IPS-20b (cell line): Measurements from ENCODE around the gene SLC4A3.
"Not testable (repeated sequence)": the region's sequence is repeated elsewhere in the genome, so short reads cannot be mapped to it uniquely, and the experiment has no call there.

Experiments used
- H3K27ac ChIP-seq: one replicate; pipeline ENCODE4 v1.5.1; 2013; ENCODE audit warnings: low read length
- H3K27me3 ChIP-seq: 2 replicates; pipeline ENCODE4 v1.6.1; 2013; ENCODE audit warnings: mild to moderate bottlenecking, low read length, inconsistent platforms; ENCODE audit not compliant: insufficient read depth
- H3K36me3 ChIP-seq: 2 replicates; pipeline ENCODE4 v1.6.1; 2013; ENCODE audit warnings: low read depth, mild to moderate bottlenecking, inconsistent platforms, low read length, moderate library complexity; ENCODE audit not compliant: insufficient read depth
- H3K4me1 ChIP-seq: 2 replicates; pipeline ENCODE4 v1.6.1; 2013; ENCODE audit warnings: mild to moderate bottlenecking, control low read depth, inconsistent platforms, low read length, moderate library complexity; ENCODE audit not compliant: insufficient read depth
- H3K4me3 ChIP-seq: 2 replicates; pipeline ENCODE4 v1.5.1; 2013; ENCODE audit warnings: mild to moderate bottlenecking, low read length, inconsistent platforms
- H3K9ac ChIP-seq: 2 replicates; pipeline ENCODE4 v1.6.1; 2013; ENCODE audit warnings: low read depth, mild to moderate bottlenecking, inconsistent platforms, low read length, moderate library complexity
- H3K9me3 ChIP-seq: 2 replicates; pipeline ENCODE4 v1.6.1; 2013; ENCODE audit warnings: mild to moderate bottlenecking, low read depth, low read length, inconsistent platforms; ENCODE audit not compliant: insufficient read depth

SLC4A3 gene

DNA sequence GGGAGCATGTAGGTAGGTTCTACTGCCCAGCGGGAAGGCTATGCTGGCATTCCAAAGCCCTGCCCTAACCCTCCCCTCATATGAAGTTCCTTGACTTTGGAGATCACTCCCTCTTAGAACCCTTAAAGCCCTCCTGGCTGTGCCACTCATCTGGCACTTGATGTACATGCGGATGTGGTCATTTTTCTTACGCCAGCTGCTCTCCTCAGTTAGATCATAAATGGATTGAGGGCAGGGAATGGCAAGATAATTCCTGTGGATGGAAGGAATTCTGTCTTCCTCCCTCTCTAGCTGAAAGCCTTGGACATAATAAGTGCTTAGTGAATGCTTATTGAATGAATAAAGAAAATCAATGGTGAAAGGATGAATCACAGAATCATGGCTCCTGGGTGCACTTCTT is 51.6 kb downstream of the SLC4A3 start:
- no peak overlapping the region for H3K27ac ChIP-seq
- H3K27me3 ChIP-seq: no peaks in the 10 kb centered on the region
- H3K9ac ChIP-seq: no peak overlapping the region
- H3K4me1 ChIP-seq: no peaks in the 10 kb centered on the region
- no peak overlapping the region for H3K4me3 ChIP-seq
- H3K9me3 ChIP-seq: peaks cover 11% of the 10 kb centered on the region; the same call in 1 of the 2 replicates
- H3K36me3 ChIP-seq: no peaks in the 10 kb centered on the region

- Histone ChIP-seq H3K4me3 (no peak overlapping the region), H3K36me3 (no peaks in the 10 kb centered on the region), H3K27me3 (no peaks in the 10 kb centered on the region), H3K9me3 (peaks cover 11% of the 10 kb centered on the region; the same call in 1 of the 2 replicates), H3K27ac (no peak overlapping the region), H3K9ac (no peak overlapping the region), H3K4me1 (0 out of 2 replicates have a peak, but pooled peaks cover 5% of the 10 kb centered on the region)
Observed at GRCh38 chr2:219679571-219679970, 52.1 kb downstream of the SLC4A3 start.

- Histone ChIP-seq H3K36me3 (no peaks in the 10 kb centered on the region), H3K9ac (no peak overlapping the region), H3K4me1 (peaks cover 17% of the 10 kb centered on the region; the same call in 1 of the 2 replicates), H3K4me3 (no peak overlapping the region), H3K27ac (no peak overlapping the region), H3K9me3 (peaks cover 11% of the 10 kb centered on the region; the same call in 1 of the 2 replicates), H3K27me3 (no peaks in the 10 kb centered on the region)
Observed at GRCh38 chr2:219680958-219681693, 53.7 kb downstream of the SLC4A3 start.

- peaks cover 19% of the 10 kb centered on the region; the same call in 1 of the 2 replicates for H3K4me1 ChIP-seq
- H3K27me3 ChIP-seq: no peaks in the 10 kb centered on the region
- H3K36me3 ChIP-seq: no peaks in the 10 kb centered on the region
- no peak overlapping the region for H3K9ac ChIP-seq
- peaks cover 11% of the 10 kb centered on the region; the same call in 1 of the 2 replicates for H3K9me3 ChIP-seq
- no peak overlapping the region for H3K4me3 ChIP-seq
- no peak overlapping the region for H3K27ac ChIP-seq
Observed at GRCh38 chr2:219681694-219682300, 54.4 kb downstream of the SLC4A3 start.

DNA sequence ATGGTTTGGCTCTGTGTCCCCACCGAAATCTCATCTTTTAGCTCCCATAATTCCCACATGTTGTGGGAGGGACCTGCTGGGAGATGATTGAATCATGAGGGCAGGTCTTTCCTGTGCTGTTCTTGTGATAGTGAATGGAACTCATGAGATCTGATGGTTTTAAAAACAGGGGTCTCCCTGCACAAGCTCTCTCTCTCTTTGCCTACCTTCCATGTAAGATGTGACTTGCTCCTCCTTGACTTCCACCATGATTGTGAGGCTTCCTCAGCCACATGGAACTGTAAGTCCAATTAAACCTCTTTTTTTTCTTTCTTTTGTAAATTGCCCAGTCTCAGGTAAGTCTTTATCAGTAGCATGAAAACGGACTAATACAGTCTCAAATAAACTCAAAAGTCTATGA is 56.0 kb downstream of the SLC4A3 start:
- Histone ChIP-seq H3K4me1 (peaks cover 25% of the 10 kb centered on the region), H3K9me3 (peaks cover 11% of the 10 kb centered on the region; the same call in 1 of the 2 replicates)
- H3K9ac ChIP-seq, H3K27me3 ChIP-seq, H3K36me3 ChIP-seq, H3K27ac ChIP-seq, H3K4me3 ChIP-seq: not testable (repeated sequence)

DNA sequence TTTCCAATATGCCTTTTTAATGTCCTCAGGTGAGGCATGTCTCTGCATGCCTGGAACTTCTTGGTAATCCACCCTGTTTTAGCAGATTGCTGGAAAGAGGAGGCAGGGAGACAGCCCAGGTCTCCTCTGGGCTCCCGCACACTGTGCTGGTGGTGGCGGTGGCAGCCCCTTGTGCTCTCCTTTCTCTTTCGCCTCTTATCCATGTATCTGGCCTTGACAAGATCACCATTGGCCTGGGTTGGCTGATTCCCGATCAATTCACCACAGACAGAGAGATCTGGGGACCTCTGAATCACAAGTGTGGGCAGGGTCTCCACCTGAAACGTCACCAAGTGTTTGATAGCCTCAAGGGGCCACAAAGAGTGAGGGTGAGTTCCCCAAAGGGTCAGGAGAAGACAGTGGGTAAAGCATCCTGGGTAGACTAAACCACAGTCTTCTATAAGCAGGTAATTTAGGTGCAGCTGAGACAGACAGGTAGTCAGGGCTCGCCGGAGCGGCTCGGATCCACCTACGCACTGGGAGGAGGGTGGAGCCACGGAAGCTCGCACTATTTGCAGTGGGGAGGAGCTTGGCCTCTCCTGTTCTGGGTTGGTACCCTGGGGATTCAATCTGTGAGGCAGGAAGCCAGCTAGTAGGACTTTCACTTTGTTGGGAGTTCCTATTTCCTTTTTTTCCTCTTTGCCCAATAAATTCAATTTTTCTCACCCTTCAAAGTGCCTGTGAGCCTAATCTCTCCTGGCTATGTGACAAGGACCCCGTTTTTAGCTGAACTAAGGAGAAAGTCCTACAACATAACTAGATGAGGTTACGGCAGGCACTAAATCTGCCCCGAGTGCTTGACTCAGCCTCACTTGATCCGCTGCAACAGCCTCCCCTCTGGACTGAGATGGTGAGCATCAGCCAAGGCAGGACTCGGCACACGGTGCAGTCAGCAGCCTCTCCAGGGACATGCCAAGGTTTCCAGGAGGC is 57.6 kb downstream of the SLC4A3 start:
- Histone ChIP-seq H3K9me3 (peaks cover 11% of the 10 kb centered on the region; the same call in 1 of the 2 replicates), H3K4me1 (peaks cover 34% of the 10 kb centered on the region), H3K27me3 (no peaks in the 10 kb centered on the region), H3K27ac (peak overlapping the region; percentile 67), H3K4me3 (peak overlapping the region; percentile 43; the same call in 1 of the 2 replicates), H3K36me3 (no peaks in the 10 kb centered on the region), H3K9ac (peak overlapping the region; percentile 43; the same call in 1 of the 2 replicates)

DNA sequence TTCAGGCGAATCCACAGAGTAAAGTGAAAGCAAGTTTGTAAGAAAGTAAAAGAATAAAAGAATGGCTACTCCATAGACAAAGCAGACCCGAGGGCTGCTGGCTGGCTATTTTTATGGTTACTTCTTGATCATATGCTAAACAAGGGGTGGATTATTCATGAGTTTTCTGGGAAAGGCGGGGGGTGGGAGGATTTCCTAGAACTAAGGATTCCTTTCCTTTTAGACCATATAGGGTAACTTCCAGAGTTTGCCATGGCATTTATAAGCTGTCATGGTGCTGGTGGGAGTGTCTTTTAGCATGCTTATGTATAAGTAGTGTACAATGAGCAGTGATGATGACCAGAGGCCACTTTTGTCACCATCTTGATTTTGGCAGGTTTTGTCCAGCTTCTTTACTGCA is 59.8 kb downstream of the SLC4A3 start:
- Histone ChIP-seq H3K4me1 (peaks cover 34% of the 10 kb centered on the region), H3K27me3 (no peaks in the 10 kb centered on the region), H3K27ac (peak overlapping the region; percentile 33), H3K9me3 (peaks cover 11% of the 10 kb centered on the region; the same call in 1 of the 2 replicates), H3K9ac (no peak overlapping the region), H3K4me3 (no peak overlapping the region), H3K36me3 (no peaks in the 10 kb centered on the region)

DNA sequence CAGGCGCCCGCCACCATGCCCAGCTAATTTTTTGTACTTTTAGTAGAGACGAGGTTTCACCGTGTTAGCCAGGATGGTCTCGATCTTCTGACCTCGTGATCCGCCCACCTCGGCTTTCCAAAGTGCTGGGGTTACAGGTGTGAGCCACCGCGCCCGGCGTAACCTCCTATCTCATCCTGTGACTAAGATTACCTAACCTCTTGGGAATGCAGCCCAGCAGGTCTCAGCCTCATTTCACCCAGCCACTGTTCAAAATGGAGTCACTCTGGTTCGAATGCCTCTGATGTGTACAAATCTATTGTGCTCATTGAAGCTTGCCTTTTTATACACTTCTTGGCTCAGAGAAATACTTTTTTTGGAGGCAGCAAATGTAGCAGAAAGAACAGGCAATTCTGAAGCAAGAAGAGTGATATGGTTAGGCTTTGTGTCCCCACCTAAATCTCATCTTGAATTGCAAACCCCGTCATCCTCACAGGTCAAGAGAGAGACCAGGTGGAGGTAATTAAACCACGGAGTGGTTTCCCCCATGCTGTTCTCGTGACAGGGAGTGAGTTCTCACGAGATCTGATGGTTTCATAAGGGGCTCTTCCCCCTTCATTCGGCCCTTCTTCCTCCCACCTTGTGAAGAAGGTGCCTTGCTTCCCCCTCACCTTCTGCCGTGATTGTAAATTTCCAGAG is 60.6 kb downstream of the SLC4A3 start:
- Histone ChIP-seq H3K27me3 (no peaks in the 10 kb centered on the region), H3K9ac (no peak overlapping the region), H3K4me3 (no peak overlapping the region), H3K4me1 (peaks cover 34% of the 10 kb centered on the region), H3K36me3 (no peaks in the 10 kb centered on the region), H3K27ac (no peak overlapping the region), H3K9me3 (peaks cover 8% of the 10 kb centered on the region; the same call in 1 of the 2 replicates)

DNA sequence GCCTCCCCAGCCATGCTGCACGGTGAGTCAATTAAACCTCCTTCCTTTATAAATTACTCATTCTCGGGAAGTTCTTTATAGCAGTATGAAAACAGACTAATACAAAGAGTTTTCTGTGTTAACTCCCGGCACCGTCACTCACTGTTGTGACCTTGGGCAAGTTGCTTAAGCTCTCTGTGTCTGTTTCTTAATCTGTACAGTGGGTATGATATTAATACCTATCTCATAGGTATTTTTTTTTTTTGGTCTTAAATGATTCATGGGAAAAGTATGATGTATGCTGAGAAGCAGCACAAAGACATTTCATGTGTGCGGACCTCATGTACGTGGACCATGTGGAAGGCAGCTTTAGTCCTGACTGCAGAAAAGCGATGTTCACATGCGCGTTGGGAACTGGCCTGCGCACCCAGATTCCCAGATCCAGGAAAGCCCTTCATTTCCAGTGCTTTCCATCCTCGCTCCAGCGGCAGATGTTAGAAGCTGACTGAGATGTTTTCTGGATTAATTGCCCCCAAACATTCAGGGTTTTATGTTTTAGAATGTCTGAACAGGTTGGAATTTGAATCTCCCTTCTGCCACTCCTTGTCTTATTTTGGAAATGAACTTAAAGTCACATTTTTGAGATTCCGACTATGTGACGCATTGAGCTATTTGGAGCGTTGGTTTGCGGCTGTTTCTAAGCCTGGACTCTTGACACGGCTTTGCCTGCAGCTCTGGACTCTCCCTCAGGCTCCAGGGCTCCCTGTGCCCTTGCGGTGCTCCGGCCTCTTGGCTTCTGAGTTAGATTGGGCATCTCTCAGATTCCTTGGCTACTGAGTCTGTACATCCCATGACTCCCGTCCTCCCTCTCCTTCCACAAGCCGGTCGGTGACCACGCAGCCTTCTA is 61.4 kb downstream of the SLC4A3 start:
- Histone ChIP-seq H3K36me3 (no peaks in the 10 kb centered on the region), H3K27me3 (no peaks in the 10 kb centered on the region), H3K4me3 (no peak overlapping the region), H3K4me1 (peaks cover 34% of the 10 kb centered on the region), H3K9me3 (0 out of 2 replicates have a peak, but pooled peaks cover under 1% of the 10 kb centered on the region), H3K9ac (no peak overlapping the region), H3K27ac (no peak overlapping the region)
